ENCODE data around the gene ARHGEF16.

GRCh38 chr1:3499611-3500010, 45.1 kb downstream of the ARHGEF16 start:
- TF ChIP-seq CTCF (IDR thresholded peaks at IDR 0.05 in 8 of 11, conservative IDR thresholded peaks at IDR 0.05 in 3 of 11) (no peak), POLR2A (IDR thresholded peaks at IDR 0.05) (no peak), POLR2AphosphoS5 (IDR thresholded peaks at IDR 0.05) (no peak)

Data from spleen (tissue), 7 donors.